ENCODE data around the gene KRTAP12-4. TPM values are rescaled to one million over a fixed set of nuclear protein-coding genes. Genes with fewer than 3 reads are reported as not detected.
"Not testable (repeated sequence)": the region's sequence is repeated elsewhere in the genome, so short reads cannot be mapped to it uniquely, and the experiment has no call there.

Gene KRTAP12-4
- total and polyA plus RNA-seq, 5 experiments from 2014 or later: not detected

- no peak within 1 kb of the TSS for H3K4me3 Mint-ChIP-seq
- peaks cover 0 to 34% (median 19%) of the 10 kb centered on the region in 9 donors for H3K9me3 Mint-ChIP-seq
- POLR2A ChIA-PET: no interaction called here
- ATAC-seq (no peak), DNase-seq (no peak)
- H3K4me1 Mint-ChIP-seq: peaks cover 0 to 14% (median 5%) of the 10 kb centered on the region in 4 donors
- H3K27me3 Mint-ChIP-seq: peaks cover 0 to 6% (median 0%) of the 10 kb centered on the region in 5 donors
- peaks cover 0 to 11% (median 9%) of the 10 kb centered on the region in 3 donors for H3K36me3 Mint-ChIP-seq
- H3K27ac Mint-ChIP-seq: peak within 1 kb of the TSS in 5 of 10 donors; percentile 27 to 91 (median 77)
Observed at GRCh38 chr21:44637018-44637850, 17.2 kb downstream of the KRTAP12-4 start, which contains the start of gene KRTAP10-10. Gene KRTAP10-10, plus strand, starts transcription at chr21:44637356. Its CDS starts 62 bp downstream, at chr21:44637418.

GRCh38 chr21:44636209-44637017 is 18.0 kb downstream of the KRTAP12-4 start:
- peak overlapping the region in 1 of 10 donors; percentile 48 for H3K27ac Mint-ChIP-seq
- no peak for DNase-seq
- H3K9me3 Mint-ChIP-seq: peaks cover 0 to 34% (median 26%) of the 10 kb centered on the region in 9 donors
- peaks cover 0 to 17% (median 5%) of the 10 kb centered on the region in 4 donors for H3K4me1 Mint-ChIP-seq
- no peak overlapping the region for H3K4me3 Mint-ChIP-seq
- no peak for ATAC-seq
- H3K27me3 Mint-ChIP-seq: peaks cover 0 to 6% (median 0%) of the 10 kb centered on the region in 5 donors
- peaks cover 0 to 15% (median 15%) of the 10 kb centered on the region in 3 donors for H3K36me3 Mint-ChIP-seq
- POLR2A ChIA-PET: no interaction called here

GRCh38 chr21:44632067-44632466 is 22.4 kb downstream of the KRTAP12-4 start:
- Mint-ChIP-seq H3K9me3 (peaks cover 10 to 46% (median 38%) of the 10 kb centered on the region in 9 donors), H3K27me3 (no peaks in the 10 kb centered on the region), H3K36me3 (peaks cover 2 to 25% (median 25%) of the 10 kb centered on the region in 3 donors), H3K4me1 (peaks cover 19 to 41% (median 32%) of the 10 kb centered on the region in 4 donors), H3K27ac (peak overlapping the region in 1 of 10 donors; percentile 1), H3K4me3 (no peak overlapping the region)
- no peak for DNase-seq
- POLR2A ChIA-PET: interaction anchor here (0.6 kb wide), 1 partner anchor 21 kb away, joined by 3 read pairs; no protein-coding TSS in a partner anchor
- ATAC-seq: no peak

GRCh38 chr21:44630440-44630839 is 24.0 kb downstream of the KRTAP12-4 start:
- Mint-ChIP-seq H3K27ac (peak overlapping the region; percentile 80 to 95 (median 90)), H3K36me3 (peaks cover 2 to 25% (median 25%) of the 10 kb centered on the region in 3 donors), H3K9me3 (peaks cover 10 to 46% (median 38%) of the 10 kb centered on the region in 9 donors), H3K4me1 (peaks cover 21 to 53% (median 44%) of the 10 kb centered on the region in 4 donors), H3K4me3 (peak overlapping the region in 8 of 10 donors; percentile 48 to 74 (median 57)), H3K27me3 (no peaks in the 10 kb centered on the region)
- DNase-seq (peak in 2 of 10 donors; percentile 35 to 46), ATAC-seq (peak; percentile 14 to 68)
- POLR2A ChIA-PET: interaction anchor here (1.4 kb wide), 1 partner anchor 11 kb away, joined by 6 read pairs; no protein-coding TSS in a partner anchor

GRCh38 chr21:44628707-44629391 is 25.6 kb downstream of the KRTAP12-4 start:
- POLR2A ChIA-PET: interaction anchor here (0.9 kb wide), 1 partner anchor 10 kb away, joined by 5 read pairs; no protein-coding TSS in a partner anchor

GRCh38 chr21:44627831-44628233 is 26.6 kb downstream of the KRTAP12-4 start:
- peaks cover 13 to 60% (median 50%) of the 10 kb centered on the region in 9 donors for H3K9me3 Mint-ChIP-seq
- not testable (repeated sequence) for H3K4me3 Mint-ChIP-seq, ATAC-seq, H3K27me3 Mint-ChIP-seq
- H3K27ac Mint-ChIP-seq: peak overlapping the region in 4 of 10 donors; percentile 41 to 81 (median 70)
- H3K4me1 Mint-ChIP-seq: peaks cover 22 to 53% (median 44%) of the 10 kb centered on the region in 4 donors
- POLR2A ChIA-PET: interaction anchor here (3.3 kb wide), 1 partner anchor 31 kb away, joined by 15 read pairs; the partner anchor contains the start of gene KRTAP12-3
- peak in 1 of 10 donors; percentile 48 for DNase-seq
- H3K36me3 Mint-ChIP-seq: peaks cover 2 to 43% (median 41%) of the 10 kb centered on the region in 3 donors

More at GRCh38 chr21:44628707-44629391, 25.6 kb downstream of the KRTAP12-4 start:
- peaks cover 2 to 35% (median 33%) of the 10 kb centered on the region in 3 donors for H3K36me3 Mint-ChIP-seq
- H3K27ac Mint-ChIP-seq: peak overlapping the region in 7 of 10 donors; percentile 48 to 95 (median 80)
- H3K4me3 Mint-ChIP-seq: peak overlapping the region in 5 of 10 donors; percentile 8 to 70 (median 24)
- DNase-seq (peak in 1 of 10 donors; percentile 36), ATAC-seq (no peak)
- peaks cover 0 to 2% (median 0%) of the 10 kb centered on the region in 5 donors for H3K27me3 Mint-ChIP-seq
- H3K4me1 Mint-ChIP-seq: peaks cover 21 to 53% (median 44%) of the 10 kb centered on the region in 4 donors
- H3K9me3 Mint-ChIP-seq: peaks cover 10 to 60% (median 49%) of the 10 kb centered on the region in 9 donors

GRCh38 chr21:44627181-44627822 is 27.2 kb downstream of the KRTAP12-4 start:
- POLR2A ChIA-PET: interaction anchor here (0.8 to 3.3 kb wide), 2 partner anchors 29 to 31 kb away, joined by 3 to 15 read pairs; partner anchors contain the start of gene KRTAP12-3
- H3K27me3 Mint-ChIP-seq, DNase-seq, ATAC-seq: not testable (repeated sequence)
- Mint-ChIP-seq H3K36me3 (peaks cover 2 to 48% (median 43%) of the 10 kb centered on the region in 3 donors), H3K9me3 (peaks cover 17 to 60% (median 53%) of the 10 kb centered on the region in 9 donors), H3K4me3 (peak overlapping the region in 1 of 10 donors; percentile 13), H3K4me1 (peaks cover 22 to 53% (median 44%) of the 10 kb centered on the region in 4 donors), H3K27ac (peak overlapping the region in 7 of 10 donors; percentile 31 to 81 (median 58))

- H3K36me3 Mint-ChIP-seq: peaks cover 2 to 46% (median 41%) of the 10 kb centered on the region in 3 donors
- H3K27ac Mint-ChIP-seq: peak within 1 kb of the TSS in 9 of 10 donors; percentile 41 to 81 (median 69)
- H3K27me3 Mint-ChIP-seq: peaks cover 0 to 2% (median 0%) of the 10 kb centered on the region in 5 donors
- H3K4me3 Mint-ChIP-seq: peak within 1 kb of the TSS in 4 of 10 donors; percentile 28 to 65 (median 58)
- no peak for ATAC-seq
- H3K9me3 Mint-ChIP-seq: peaks cover 18 to 60% (median 49%) of the 10 kb centered on the region in 9 donors
- POLR2A ChIA-PET: interaction anchor here (0.8 to 3.3 kb wide), 2 partner anchors 29 to 32 kb away, joined by 3 to 15 read pairs; partner anchors contain the start of gene KRTAP12-3
- DNase-seq: peak in 1 of 10 donors; percentile 21
- H3K4me1 Mint-ChIP-seq: peaks cover 22 to 53% (median 44%) of the 10 kb centered on the region in 4 donors
Observed at GRCh38 chr21:44626673-44627143, 27.8 kb downstream of the KRTAP12-4 start, which contains the start of gene KRTAP10-9. Gene KRTAP10-9, plus strand, starts transcription at chr21:44627093. Its CDS starts 79 bp downstream, at chr21:44627172.

- ATAC-seq: no peak
- peak in 3 of 10 donors; percentile 18 to 32 (median 32) for DNase-seq
- POLR2A ChIA-PET: interaction anchor here (0.9 to 3.3 kb wide), 3 partner anchors 27 to 32 kb away, joined by 3 to 15 read pairs (median 4); partner anchors contain the start of gene KRTAP12-3
- H3K27ac Mint-ChIP-seq: peak overlapping the region in 6 of 10 donors; percentile 43 to 75 (median 58)
- peaks cover 17 to 58% (median 46%) of the 10 kb centered on the region in 9 donors for H3K9me3 Mint-ChIP-seq
- H3K4me1 Mint-ChIP-seq: peaks cover 21 to 52% (median 43%) of the 10 kb centered on the region in 4 donors
- H3K27me3 Mint-ChIP-seq: peaks cover 0 to 2% (median 0%) of the 10 kb centered on the region in 5 donors
- H3K36me3 Mint-ChIP-seq: peaks cover 2 to 44% (median 39%) of the 10 kb centered on the region in 3 donors
- peak overlapping the region in 4 of 10 donors; percentile 28 to 65 (median 58) for H3K4me3 Mint-ChIP-seq
Observed at GRCh38 chr21:44626262-44626661, 28.2 kb downstream of the KRTAP12-4 start.

GRCh38 chr21:44625756-44626155 is 28.7 kb downstream of the KRTAP12-4 start:
- Mint-ChIP-seq H3K4me3 (no peak overlapping the region), H3K9me3 (peaks cover 17 to 57% (median 45%) of the 10 kb centered on the region in 9 donors), H3K27ac (peak overlapping the region in 4 of 10 donors; percentile 43 to 72 (median 50)), H3K4me1 (peaks cover 17 to 49% (median 39%) of the 10 kb centered on the region in 4 donors), H3K36me3 (peaks cover 0 to 41% (median 36%) of the 10 kb centered on the region in 3 donors), H3K27me3 (peaks cover 0 to 2% (median 0%) of the 10 kb centered on the region in 5 donors)
- ATAC-seq: no peak
- POLR2A ChIA-PET: interaction anchor here (0.9 to 3.3 kb wide), 3 partner anchors 28 to 33 kb away, joined by 3 to 15 read pairs (median 4); partner anchors contain the start of gene KRTAP12-3
- DNase-seq: peak in 1 of 10 donors; percentile 37

All from naive thymus-derived CD8-positive, alpha-beta T cell (primary cell).